Measurements from ENCODE around the gene CTXND1.

- TF ChIP-seq CTCF (IDR thresholded peaks at IDR 0.05) (no peak), POLR2A (IDR thresholded peaks at IDR 0.05) (no peak)
These were observed 11.7 kb downstream of the CTXND1 start for GRCh38 chr15:80240276-80240675.
